CD4-positive, alpha-beta T cell (primary cell): ENCODE measurements around the gene RNU6-1. TPM values are rescaled to one million over a fixed set of nuclear protein-coding genes. Genes with fewer than 3 reads are reported as not detected.

Experiments
- ATAC-seq: fragments of 200-7000 bp; cut with Tn5 transposase; one replicate; pipeline ENCODE4 v1.10.0; 2022; ENCODE audit warnings: mild to moderate bottlenecking; ENCODE audit not compliant: poor library complexity
- CTCF ChIA-PET: fragments of 350-600 bp; sonication (Branson Sonifier 250); formaldehyde crosslinking; loops from one replicate; lab custom pipeline; 2021; ENCODE audit warnings: antibody characterized with exemption, inconsistent platforms; lab: Charles Lee
- POLR2A ChIA-PET: fragments of 350-600 bp; sonication (Branson Sonifier 250); formaldehyde crosslinking; loops from one replicate; lab custom pipeline; 2021; ENCODE audit warnings: antibody characterized with exemption, inconsistent platforms; lab: Charles Lee
- DNase-seq, 14 experiments: peaks; one replicate each; pipeline ENCODE4 v3.0.0-alpha.2; 2013 to 2020; ENCODE audit warnings: mixed read lengths in 2 of 14
- H3K27ac ChIP-seq, 2 donors: one replicate each; pipeline versions ENCODE4 v1.5.1 to v1.7.0; 2013; ENCODE audit warnings: low read length in 2 of 2, low read depth in 1 of 2, mild to moderate bottlenecking in 1 of 2
- H3K27me3 ChIP-seq, 2 experiments: 1 replicate in 1 of 2; 2 replicates in 1 of 2; pipeline versions ENCODE4 v1.6.1 to v1.7.0; 2013; ENCODE audit warnings: low read length in 2 of 2, control low read depth in 1 of 2, mild to moderate bottlenecking in 1 of 2, moderate library complexity in 1 of 2; ENCODE audit not compliant: insufficient read depth in 2 of 2, control insufficient read depth in 1 of 2
- H3K36me3 ChIP-seq: one replicate; pipeline ENCODE4 v1.6.1; 2013; ENCODE audit warnings: low read length, control low read depth; ENCODE audit not compliant: insufficient read depth
- H3K4me1 ChIP-seq: one replicate; pipeline ENCODE4 v1.6.1; 2013; ENCODE audit warnings: low read length, control low read depth; ENCODE audit not compliant: insufficient read depth
- H3K4me3 ChIP-seq: one replicate; pipeline ENCODE4 v1.5.1; 2013; ENCODE audit warnings: mild to moderate bottlenecking, low read length, moderate library complexity
- H3K9me3 ChIP-seq, 2 experiments: 1 replicate in 1 of 2; 2 replicates in 1 of 2; pipeline versions ENCODE4 v1.6.1 to v1.7.0; 2013; ENCODE audit warnings: low read length in 2 of 2, mild to moderate bottlenecking in 2 of 2, control low read depth in 1 of 2, moderate library complexity in 1 of 2; ENCODE audit not compliant: control insufficient read depth in 1 of 2, insufficient read depth in 1 of 2
- H3K27ac Mint-ChIP-seq: one replicate; pipeline ENCODE4 v1.8.0; 2020; ENCODE audit warnings: mixed read lengths
- H3K27me3 Mint-ChIP-seq: one replicate; pipeline ENCODE4 v1.8.0; 2021; ENCODE audit warnings: mixed read lengths
- H3K36me3 Mint-ChIP-seq: one replicate; pipeline ENCODE4 v1.8.0; 2021; ENCODE audit warnings: low read depth, mixed read lengths
- H3K4me1 Mint-ChIP-seq: one replicate; pipeline ENCODE4 v1.8.0; 2021; ENCODE audit warnings: low read depth, mixed read lengths
- H3K4me3 Mint-ChIP-seq: one replicate; pipeline ENCODE4 v1.8.0; 2020; ENCODE audit warnings: mild to moderate bottlenecking, mixed read lengths
- H3K9me3 Mint-ChIP-seq: one replicate; pipeline ENCODE4 v1.8.0; 2020; ENCODE audit warnings: mixed read lengths
- CTCF ChIP-seq: fragments of 200-600 bp; IDR thresholded peaks from one replicate; pipeline ENCODE4 v1.8.0; 2022; ENCODE audit warnings: antibody characterized with exemption, mild to moderate bottlenecking
- intact Hi-C, 2 experiments: fragments of 100-400 bp; cut with DNase I in 1 of 2; cut with micrococcal nuclease in 1 of 2; formaldehyde crosslinking; loops; one replicate each; pipeline versions ENCODE4 v1.15.1 to v1.9.0; 2023 to 2025; cut with DNase I, micrococcal nuclease
- polyA plus RNA-seq, 2 donors: library from polyadenylated mRNA; unstranded; fragments of 120-200 nt; gene quantifications; one replicate each; pipeline ENCODE4 v1.2.1, GENCODE V29; 2013
- total RNA-seq, 174 experiments: library from RNA in 2 of 174; stranded (reverse) in 2 of 174; gene quantifications; one replicate each; pipeline ENCODE4 v1.2.3 and lab custom pipeline; 2021 to 2026

Gene RNU6-1
- total RNA-seq (not detected), total RNA-seq (lab: John Stamatoyannopoulos, UW) (0 to 0.64 (median 0.13) reads per million in 172 experiments)
- not detected for polyA plus RNA-seq (2013, experiment 1 of 2)
- polyA plus RNA-seq (2013, experiment 2 of 2): not detected

GRCh38 chr15:67839929-67840748 is at the start of gene RNU6-1:
Gene RNU6-1 (minus strand): TSS chr15:67840045.
- Mint-ChIP-seq H3K27me3 (peaks cover 21% of the 10 kb centered on the region), H3K4me1 (peaks cover 54% of the 10 kb centered on the region)
- peaks cover 42% of the 10 kb centered on the region for H3K4me1 ChIP-seq

GRCh38 chr15:67887776-67888175 is 47.9 kb upstream of the RNU6-1 start:
- intact Hi-C loops: no loop called here
- no peak for TF ChIP-seq CTCF
- Mint-ChIP-seq H3K27me3 (peaks cover 19% of the 10 kb centered on the region), H3K9me3 (no peaks in the 10 kb centered on the region), H3K27ac (no peak overlapping the region), H3K4me3 (no peak overlapping the region), H3K4me1 (peaks cover 3% of the 10 kb centered on the region), H3K36me3 (no peaks in the 10 kb centered on the region)
- no peak overlapping the region for H3K27ac ChIP-seq
- ATAC-seq: no peak
- H3K9me3 ChIP-seq: peaks cover 0 to 4% of the 10 kb centered on the region in 2 experiments
- no peak overlapping the region for H3K4me3 ChIP-seq
- ChIA-PET CTCF (no interaction called here), POLR2A (no interaction called here)
- DNase-seq: no peak
- peaks cover 10% of the 10 kb centered on the region for H3K4me1 ChIP-seq
- H3K36me3 ChIP-seq: no peaks in the 10 kb centered on the region
- H3K27me3 ChIP-seq: peaks cover 8 to 10% of the 10 kb centered on the region in 2 experiments

More at GRCh38 chr15:67839929-67840748, at the start of gene RNU6-1:
- TF ChIP-seq CTCF: no peak
- H3K9me3 Mint-ChIP-seq: no peaks in the 10 kb centered on the region
- H3K9me3 ChIP-seq: peaks cover 0 to 9% of the 10 kb centered on the region in 2 experiments
- peak within 1 kb of the TSS; percentile 97 for H3K4me3 Mint-ChIP-seq
- CTCF ChIA-PET: interaction anchor here (1.2 to 1.5 kb wide), 4 partner anchors 23 to 438 kb away, joined by 3 to 7 read pairs (median 4); no protein-coding TSS in a partner anchor
- POLR2A ChIA-PET: interaction anchor here (0.7 to 2.1 kb wide), 15 partner anchors 12 to 978 kb away, joined by 3 to 8 read pairs (median 4); partner anchors contain the start of genes C15orf61, CLN6, FEM1B and MAP2K5
- no peaks in the 10 kb centered on the region for H3K36me3 ChIP-seq
- peak within 1 kb of the TSS; percentile 73 to 83 for H3K27ac ChIP-seq
- DNase-seq (peak; percentile 94 to 98 (median 96)), ATAC-seq (peak; percentile 79)
- H3K27me3 ChIP-seq: peaks cover 10 to 12% of the 10 kb centered on the region in 2 experiments
- peaks cover 11% of the 10 kb centered on the region for H3K36me3 Mint-ChIP-seq
- peak within 1 kb of the TSS; percentile 99 for H3K27ac Mint-ChIP-seq
- peak within 1 kb of the TSS; percentile 85 for H3K4me3 ChIP-seq
- intact Hi-C loops: loop anchor here (1.0 to 10.0 kb wide), 9 partner anchors 295 to 1135 kb away; partner anchors contain the start of genes C15orf61 (in 2 of the 2), MAP2K5 (in 2 of the 2), CLN6 (in 1 of the 2) and SMAD6 (in 1 of the 2)

GRCh38 chr15:67885861-67886260 is 46.0 kb upstream of the RNU6-1 start:
- Mint-ChIP-seq H3K27ac (no peak overlapping the region), H3K4me3 (peak overlapping the region; percentile 52), H3K9me3 (no peaks in the 10 kb centered on the region), H3K27me3 (peaks cover 19% of the 10 kb centered on the region), H3K4me1 (peaks cover 14% of the 10 kb centered on the region), H3K36me3 (no peaks in the 10 kb centered on the region)
- Histone ChIP-seq H3K27me3 (peaks cover 6 to 10% of the 10 kb centered on the region in 2 experiments), H3K4me1 (peaks cover 10% of the 10 kb centered on the region), H3K27ac (no peak overlapping the region), H3K9me3 (peaks cover 0 to 4% of the 10 kb centered on the region in 2 experiments), H3K4me3 (no peak overlapping the region), H3K36me3 (no peaks in the 10 kb centered on the region)
- no peak for ATAC-seq
- ChIA-PET CTCF (no interaction called here), POLR2A (no interaction called here)
- no peak for TF ChIP-seq CTCF
- no peak for DNase-seq
- intact Hi-C loops: no loop called here
